ENCODE data around the gene SYT11.

- TF ChIP-seq POLR2AphosphoS5 (IDR thresholded peaks at IDR 0.05; ENCODE audit: borderline replicate concordance, low read depth, low read length) (no peak), EZH2 (IDR thresholded peaks at IDR 0.05) (no peak), FOXP2 (optimal IDR thresholded peaks at IDR 0.05; ENCODE audit: control extremely low read depth, extremely low read length, insufficient read depth) (no peak)
Observed at GRCh38 chr1:155884031-155884960, 24.9 kb downstream of the SYT11 start.
